ENCODE results near the gene FGGY.
"Not testable (repeated sequence)": the region's sequence is repeated elsewhere in the genome, so short reads cannot be mapped to it uniquely, and the experiment has no call there.

Gene FGGY

GRCh38 chr1:59455206-59455605, 158.3 kb downstream of the FGGY start:
- no peak for DNase-seq

- no peak for DNase-seq
Measured at GRCh38 chr1:59457786-59458185, 160.9 kb downstream of the FGGY start.

- DNase-seq = no peak
Measured at GRCh38 chr1:59458884-59459283, 162.0 kb downstream of the FGGY start.

- DNase-seq = not testable (repeated sequence)
Measured at GRCh38 chr1:59462942-59463341, 166.0 kb downstream of the FGGY start.

- DNase-seq = not testable (repeated sequence)
Measured at GRCh38 chr1:59465478-59465877, 168.6 kb downstream of the FGGY start.

GRCh38 chr1:59468828-59469428, 172.0 kb downstream of the FGGY start:
- DNase-seq = no peak

- DNase-seq = not testable (repeated sequence)
Measured at GRCh38 chr1:59471991-59472570, 175.2 kb downstream of the FGGY start.

- no peak for DNase-seq
Measured at GRCh38 chr1:59473831-59474230, 176.9 kb downstream of the FGGY start.

- no peak for DNase-seq
Measured at GRCh38 chr1:59474496-59474895, 177.6 kb downstream of the FGGY start.

GRCh38 chr1:59475737-59476136, 178.8 kb downstream of the FGGY start:
- no peak for DNase-seq

- DNase-seq = no peak
Measured at GRCh38 chr1:59477286-59477685, 180.4 kb downstream of the FGGY start.

GRCh38 chr1:59477867-59478266, 181.0 kb downstream of the FGGY start:
- no peak for DNase-seq

- no peak for DNase-seq
Measured at GRCh38 chr1:59478822-59479221, 181.9 kb downstream of the FGGY start.

- no peak for DNase-seq
Measured at GRCh38 chr1:59480188-59480888, 183.4 kb downstream of the FGGY start.

- DNase-seq = no peak
Measured at GRCh38 chr1:59481881-59482505, 185.1 kb downstream of the FGGY start.

- DNase-seq = no peak
Measured at GRCh38 chr1:59482986-59483385, 186.1 kb downstream of the FGGY start.

- no peak for DNase-seq
Measured at GRCh38 chr1:59484096-59484495, 187.2 kb downstream of the FGGY start.

GRCh38 chr1:59485171-59485570, 188.3 kb downstream of the FGGY start:
- no peak for DNase-seq

GRCh38 chr1:59485949-59486348, 189.1 kb downstream of the FGGY start:
- DNase-seq = no peak

GRCh38 chr1:59486615-59487014, 189.7 kb downstream of the FGGY start:
- no peak for DNase-seq

- no peak for DNase-seq
Measured at GRCh38 chr1:59487335-59488031, 190.6 kb downstream of the FGGY start.

GRCh38 chr1:59492500-59492899, 195.6 kb downstream of the FGGY start:
- DNase-seq = no peak

- no peak for DNase-seq
Measured at GRCh38 chr1:59494145-59494833, 197.4 kb downstream of the FGGY start.

Data from NCI-H2227 treated with DMSO at 0.1 percent for 48 hours (cell line).